ENCODE measurements around the gene GLRX. TPM values are rescaled to one million over a fixed set of nuclear protein-coding genes. Genes with fewer than 3 reads are reported as not detected.
"Not testable (repeated sequence)": the region's sequence is repeated elsewhere in the genome, so short reads cannot be mapped to it uniquely, and the experiment has no call there.

GLRX gene
- total RNA-seq, 8 experiments from 2014 or later: 16.4 to 116 (median 20.2) TPM

DNA sequence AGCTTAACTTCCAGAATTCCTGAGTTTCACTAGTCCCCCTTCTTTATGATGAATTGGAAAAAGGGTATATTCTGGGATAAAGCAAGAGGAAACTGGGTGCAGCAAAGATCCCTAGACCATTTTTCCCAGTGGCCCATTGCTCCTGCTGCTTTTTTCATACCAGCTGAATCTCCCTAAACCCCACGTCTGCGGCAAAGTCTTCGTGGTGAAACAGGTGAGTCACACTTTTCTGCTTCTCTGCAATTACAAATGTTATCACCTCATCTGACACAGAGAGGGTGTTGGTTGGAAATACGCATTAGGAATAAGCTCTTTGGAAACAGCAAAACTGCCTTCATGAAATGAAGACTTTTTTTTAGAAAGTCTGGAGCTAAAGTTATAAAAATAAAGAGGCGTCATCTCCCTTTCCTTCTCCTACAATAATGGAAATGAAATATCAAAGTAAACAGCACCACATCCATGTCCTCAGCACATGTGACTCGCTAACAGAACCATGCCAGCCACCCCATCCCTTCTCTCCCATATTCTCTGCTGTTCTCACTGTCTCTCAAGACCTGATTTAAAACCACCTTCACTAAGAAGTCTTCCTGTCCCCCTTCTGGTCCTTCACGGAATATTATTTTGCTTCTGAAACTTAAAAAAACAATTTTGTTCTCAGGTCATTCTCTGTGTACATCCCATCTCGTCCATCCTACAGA, 39.5 kb upstream of the GLRX start:
- Histone ChIP-seq H3K27ac (no peak overlapping the region), H3K4me3 (no peak overlapping the region), H3K4me1 (replicated peaks in 1 of 2) (peaks cover 12 to 30% of the 10 kb centered on the region in 2 donors)
- 0 to 100% (median 75%) methylated on average over 1 to 7 of the region's 8 CpGs for whole genome bisulfite sequencing, 10 experiments
- peak in 2 of 8 experiments; percentile 5 to 10 for ATAC-seq (replicated peaks in 6 of 8)
- in situ Hi-C loops (cut with MboI; ENCODE audit: low pct_unique_long_range_greater_than_20kb in 2 of 9, low sequenced_read_pairs in 9 of 9, unreplicated experiment in 9 of 9): loop anchor here in 7 of 9 experiments (10.0 to 25.0 kb wide), 5 partner anchors 350 to 750 kb away; no protein-coding TSS in a partner anchor

- in situ Hi-C loops (cut with MboI; ENCODE audit: low pct_unique_long_range_greater_than_20kb in 2 of 9, low sequenced_read_pairs in 9 of 9, unreplicated experiment in 9 of 9): loop anchor here in 7 of 9 experiments (10.0 to 25.0 kb wide), 5 partner anchors 351 to 751 kb away; no protein-coding TSS in a partner anchor
- WGBS, 10 experiments: 0 to 100% (median 80%) methylated on average over 1 to 12 of the region's 14 CpGs; no CpG with 5 or more reads in 1 of the 10 experiments
- ATAC-seq (replicated peaks in 6 of 8): peak in 3 of 8 experiments; percentile 57 to 78 (median 62)
- peaks cover 12 to 35% of the 10 kb centered on the region in 2 donors for H3K4me1 ChIP-seq (replicated peaks in 1 of 2)
- H3K4me3 ChIP-seq: no peak overlapping the region
- H3K27ac ChIP-seq: no peak overlapping the region
Measured at GRCh38 chr5:95861221-95861863, 38.8 kb upstream of the GLRX start.

GRCh38 chr5:95859661-95860060, 37.1 kb upstream of the GLRX start:
- no peak for ATAC-seq (replicated peaks in 6 of 8)
- H3K4me3 ChIP-seq: no peak overlapping the region
- in situ Hi-C loops (cut with MboI; ENCODE audit: low pct_unique_long_range_greater_than_20kb in 2 of 9, low sequenced_read_pairs in 9 of 9, unreplicated experiment in 9 of 9): loop anchor here in 8 of 9 experiments (10.0 to 25.0 kb wide), 5 partner anchors 353 to 753 kb away; no protein-coding TSS in a partner anchor
- WGBS, 10 experiments: 40 to 100% (median 88%) methylated on average over 1 to 4 of the region's 4 CpGs; no CpG with 5 or more reads in 2 of the 10 experiments
- H3K27ac ChIP-seq: peak overlapping the region in 1 of 2 donors; percentile 1
- H3K4me1 ChIP-seq (replicated peaks in 1 of 2): peaks cover 15 to 34% of the 10 kb centered on the region in 2 donors

- peak overlapping the region in 2 of 5 donors; percentile 2 to 4 for H3K4me3 ChIP-seq
- ATAC-seq (replicated peaks in 6 of 8): peak; percentile 67 to 96 (median 93)
- WGBS, 10 experiments: 0 to 85% (median 22%) methylated on average over 2 to 16 of the region's 28 CpGs
- H3K4me1 ChIP-seq (replicated peaks in 1 of 2): peaks cover 15 to 34% of the 10 kb centered on the region in 2 donors
- in situ Hi-C loops (cut with MboI; ENCODE audit: low pct_unique_long_range_greater_than_20kb in 2 of 9, low sequenced_read_pairs in 9 of 9, unreplicated experiment in 9 of 9): loop anchor here in 7 of 9 experiments (10.0 to 25.0 kb wide), 5 partner anchors 353 to 753 kb away; no protein-coding TSS in a partner anchor
- peak overlapping the region; percentile 4 to 53 for H3K27ac ChIP-seq
Measured at GRCh38 chr5:95858661-95859595, 36.4 kb upstream of the GLRX start.

- WGBS, 10 experiments: 36 to 67% (median 53%) methylated on average over 2 to 8 of the region's 8 CpGs; no CpG with 5 or more reads in 3 of the 10 experiments
- Histone ChIP-seq H3K4me1 (replicated peaks in 1 of 2) (peaks cover 15 to 29% of the 10 kb centered on the region in 2 donors), H3K27ac (peak overlapping the region in 1 of 2 donors; percentile 42), H3K4me3 (no peak overlapping the region)
- in situ Hi-C loops (cut with MboI; ENCODE audit: low pct_unique_long_range_greater_than_20kb in 2 of 9, low sequenced_read_pairs in 9 of 9, unreplicated experiment in 9 of 9): loop anchor here in 7 of 9 experiments (10.0 to 25.0 kb wide), 5 partner anchors 354 to 754 kb away; no protein-coding TSS in a partner anchor
- ATAC-seq (replicated peaks in 6 of 8): peak in 6 of 8 experiments; percentile 1 to 67 (median 62)
Measured at GRCh38 chr5:95858023-95858461, 35.5 kb upstream of the GLRX start.

GRCh38 chr5:95857185-95857945, 34.8 kb upstream of the GLRX start:
- Histone ChIP-seq H3K4me3 (no peak overlapping the region), H3K4me1 (replicated peaks in 1 of 2) (peaks cover 15 to 25% of the 10 kb centered on the region in 2 donors), H3K27ac (no peak overlapping the region)
- 0 to 94% (median 70%) methylated on average over 1 to 10 of the region's 12 CpGs; no CpG with 5 or more reads in 1 of the 10 experiments for WGBS, 10 experiments
- in situ Hi-C loops (cut with MboI; ENCODE audit: low pct_unique_long_range_greater_than_20kb in 2 of 9, low sequenced_read_pairs in 9 of 9, unreplicated experiment in 9 of 9): loop anchor here in 7 of 9 experiments (10.0 to 25.0 kb wide), 5 partner anchors 355 to 755 kb away; no protein-coding TSS in a partner anchor
- ATAC-seq (replicated peaks in 6 of 8): no peak

DNA sequence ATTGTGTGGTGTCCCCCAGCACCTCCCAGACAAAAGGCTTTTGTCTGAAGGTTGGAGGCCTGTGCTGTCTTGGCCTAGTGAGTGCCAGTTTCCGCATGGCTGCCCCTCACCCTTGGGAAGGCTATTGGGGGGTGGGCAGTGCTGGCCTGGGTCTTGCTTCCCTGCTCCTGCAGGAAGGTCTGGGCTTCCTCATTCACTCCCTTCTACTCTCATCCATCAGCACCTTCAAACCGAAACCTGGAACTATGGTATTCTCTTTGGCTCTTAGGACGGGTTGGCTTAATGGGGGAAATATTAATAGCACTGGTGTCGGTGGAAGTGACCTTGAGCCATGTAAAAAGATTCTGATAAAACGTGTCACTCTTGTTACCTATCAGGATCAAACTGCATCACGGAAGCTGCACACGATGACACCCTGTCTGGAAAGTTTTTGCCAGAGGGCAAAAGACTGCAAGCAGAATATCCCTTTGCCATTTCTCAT, 34.0 kb upstream of the GLRX start:
- no peak overlapping the region for H3K27ac ChIP-seq
- in situ Hi-C loops (cut with MboI; ENCODE audit: low pct_unique_long_range_greater_than_20kb in 2 of 9, low sequenced_read_pairs in 9 of 9, unreplicated experiment in 9 of 9): loop anchor here in 7 of 9 experiments (10.0 to 25.0 kb wide), 5 partner anchors 356 to 756 kb away; no protein-coding TSS in a partner anchor
- ATAC-seq (replicated peaks in 6 of 8): no peak
- H3K4me1 ChIP-seq (replicated peaks in 1 of 2): peaks cover 15 to 25% of the 10 kb centered on the region in 2 donors
- no peak overlapping the region for H3K4me3 ChIP-seq
- WGBS, 10 experiments: 67 to 93% (median 86%) methylated on average over 1 to 6 of the region's 7 CpGs; no CpG with 5 or more reads in 3 of the 10 experiments

DNA sequence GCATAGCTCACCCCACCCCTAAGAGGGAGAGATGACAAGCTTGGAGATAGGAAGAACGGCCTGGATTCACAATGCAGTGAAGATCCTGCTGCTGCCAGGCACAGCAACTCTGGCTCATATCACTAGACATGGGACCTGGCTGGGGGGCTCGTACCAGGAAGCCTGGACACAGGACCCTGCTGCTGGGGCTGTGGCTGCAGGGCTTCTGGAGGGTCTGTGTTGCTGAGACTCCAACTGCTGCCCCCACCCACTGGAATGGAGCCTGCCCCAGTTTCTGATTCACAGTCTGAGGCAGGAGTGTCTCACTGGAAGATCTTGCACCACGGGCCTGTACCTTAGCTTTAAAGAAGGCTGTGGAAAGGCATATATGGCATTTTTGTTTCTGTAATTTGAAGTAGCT, 31.0 kb upstream of the GLRX start:
- ATAC-seq (replicated peaks in 6 of 8): peak in 1 of 8 experiments; percentile 55
- Histone ChIP-seq H3K4me1 (replicated peaks in 1 of 2) (peaks cover 9 to 18% of the 10 kb centered on the region in 2 donors), H3K4me3 (no peak overlapping the region), H3K27ac (no peak overlapping the region)
- 40 to 100% (median 86%) methylated on average over 1 of the region's 3 CpGs; no CpG with 5 or more reads in 6 of the 10 experiments for WGBS, 10 experiments
- in situ Hi-C loops (cut with MboI; ENCODE audit: low pct_unique_long_range_greater_than_20kb in 2 of 9, low sequenced_read_pairs in 9 of 9, unreplicated experiment in 9 of 9): loop anchor here in 7 of 9 experiments (10.0 to 25.0 kb wide), 5 partner anchors 359 to 759 kb away; no protein-coding TSS in a partner anchor

DNA sequence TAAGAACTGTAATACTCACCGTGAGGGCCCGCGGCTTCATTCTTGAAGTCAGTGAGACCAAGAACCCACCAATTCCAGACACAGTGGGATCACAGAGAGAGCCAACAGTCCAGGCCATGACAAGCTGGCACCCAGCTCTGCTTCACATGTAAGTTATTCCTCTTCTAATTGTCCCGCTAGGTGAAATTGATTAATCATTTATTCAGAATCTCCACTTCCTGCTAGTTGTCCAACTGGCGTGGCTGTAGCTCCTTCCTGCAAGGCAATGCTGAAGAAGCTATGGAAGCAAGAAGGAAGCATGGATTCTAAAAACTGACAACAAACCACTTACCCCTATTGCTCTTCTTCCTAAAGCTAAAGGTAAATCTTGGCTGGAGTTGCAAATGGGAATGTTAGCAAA, 30.0 kb upstream of the GLRX start:
- in situ Hi-C loops (cut with MboI; ENCODE audit: low pct_unique_long_range_greater_than_20kb in 2 of 9, low sequenced_read_pairs in 9 of 9, unreplicated experiment in 9 of 9): loop anchor here in 7 of 9 experiments (10.0 to 25.0 kb wide), 5 partner anchors 360 to 760 kb away; no protein-coding TSS in a partner anchor
- no peak for ATAC-seq (replicated peaks in 6 of 8)
- 40 to 100% (median 94%) methylated on average over 1 to 3 of the region's 5 CpGs; no CpG with 5 or more reads in 3 of the 10 experiments for WGBS, 10 experiments
- H3K4me1 ChIP-seq (replicated peaks in 1 of 2): peaks cover 3 to 12% of the 10 kb centered on the region in 2 donors
- no peak overlapping the region for H3K27ac ChIP-seq
- no peak overlapping the region for H3K4me3 ChIP-seq

GRCh38 chr5:95851141-95851540, 28.6 kb upstream of the GLRX start:
- in situ Hi-C loops (cut with MboI; ENCODE audit: low pct_unique_long_range_greater_than_20kb in 2 of 9, low sequenced_read_pairs in 9 of 9, unreplicated experiment in 9 of 9): loop anchor here in 7 of 9 experiments (10.0 to 25.0 kb wide), 5 partner anchors 361 to 761 kb away; no protein-coding TSS in a partner anchor
- 98 to 100% methylated on average over 4 to 6 of the region's 34 CpGs; no CpG with 5 or more reads in 8 of the 10 experiments for WGBS, 10 experiments
- not testable (repeated sequence) for H3K27ac ChIP-seq; H3K4me3 ChIP-seq; ATAC-seq (replicated peaks in 6 of 8); H3K4me1 ChIP-seq (replicated peaks in 1 of 2)

DNA sequence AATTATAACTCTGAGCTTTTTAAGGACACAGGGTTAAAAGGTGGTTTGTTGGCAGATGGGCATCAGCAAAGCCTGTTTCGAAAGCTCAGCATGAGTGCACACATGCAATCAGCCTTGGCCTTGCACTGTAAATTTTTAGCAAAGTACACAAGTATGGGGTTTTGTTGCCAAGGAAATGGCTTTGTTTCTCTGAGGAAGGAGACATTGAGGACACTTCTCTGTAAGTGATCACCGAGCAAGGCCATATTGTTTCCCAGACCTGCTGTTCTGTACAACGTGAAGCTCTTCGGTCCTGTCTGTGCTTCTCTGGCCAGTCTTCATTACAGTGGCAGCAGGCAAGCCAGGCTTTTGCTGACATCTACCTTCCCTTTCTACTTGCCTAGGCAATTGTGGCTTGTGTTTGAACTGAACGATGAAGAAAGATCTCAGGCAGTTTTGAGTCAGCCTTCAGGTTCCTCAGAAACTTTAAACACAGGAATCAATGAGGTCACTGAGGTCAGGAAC, 27.9 kb upstream of the GLRX start:
- 43 to 100% (median 88%) methylated on average over 1 to 5 of the region's 5 CpGs; no CpG with 5 or more reads in 2 of the 10 experiments for WGBS, 10 experiments
- H3K4me1 ChIP-seq (replicated peaks in 1 of 2): no peaks in the 10 kb centered on the region
- no peak for ATAC-seq (replicated peaks in 6 of 8)
- in situ Hi-C loops (cut with MboI; ENCODE audit: low pct_unique_long_range_greater_than_20kb in 2 of 9, low sequenced_read_pairs in 9 of 9, unreplicated experiment in 9 of 9): loop anchor here in 7 of 9 experiments (10.0 to 25.0 kb wide), 5 partner anchors 362 to 762 kb away; no protein-coding TSS in a partner anchor
- no peak overlapping the region for H3K27ac ChIP-seq
- H3K4me3 ChIP-seq: no peak overlapping the region

Measured in motor neuron (in vitro differentiated cells).